NCI-H82 (cell line): ENCODE data around the gene MARK3.

Experiments used
- DNase-seq: peaks from one replicate; lab custom pipeline; 2025; lab: John Stamatoyannopoulos, UW

The MARK3 gene

DNA sequence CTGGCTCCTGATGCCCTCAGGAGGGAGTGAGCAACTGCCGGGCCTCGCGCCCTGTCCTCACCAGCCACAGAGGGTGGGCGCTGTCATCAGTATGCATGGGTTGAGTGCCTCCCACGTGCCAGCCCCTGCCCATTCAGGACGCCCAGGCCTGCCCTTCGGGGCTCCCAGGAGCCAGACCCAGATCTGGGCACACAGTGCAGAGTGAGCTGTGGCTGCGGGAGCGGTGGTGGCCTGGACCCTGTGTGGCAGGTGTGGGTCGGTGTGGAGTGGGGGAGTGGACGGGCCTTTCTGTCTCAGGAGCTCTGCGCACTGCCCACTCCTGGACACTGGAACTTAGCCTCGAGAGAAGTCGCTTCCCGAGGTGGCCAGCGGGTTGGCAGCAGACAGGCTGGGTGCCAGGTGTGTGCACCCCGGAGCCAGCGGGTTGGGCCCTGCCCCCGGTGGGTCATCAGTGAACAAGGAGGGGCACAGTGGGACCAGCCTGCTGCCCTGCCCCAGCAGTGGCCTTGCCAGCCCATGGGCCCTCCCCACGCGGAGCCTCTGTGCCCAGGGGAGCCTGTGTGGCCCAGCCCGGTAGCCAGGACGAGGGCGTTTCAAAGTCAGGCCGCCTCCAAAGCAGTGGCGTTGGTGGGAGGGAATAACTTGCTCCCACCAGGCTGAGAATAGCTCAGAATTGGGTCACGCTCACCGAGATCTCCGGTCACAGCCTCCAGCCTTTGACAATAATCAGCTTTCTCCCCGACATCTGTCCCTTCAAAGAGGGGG, 153.3 kb downstream of the MARK3 start:
- DNase-seq, result peak; percentile 68

DNA sequence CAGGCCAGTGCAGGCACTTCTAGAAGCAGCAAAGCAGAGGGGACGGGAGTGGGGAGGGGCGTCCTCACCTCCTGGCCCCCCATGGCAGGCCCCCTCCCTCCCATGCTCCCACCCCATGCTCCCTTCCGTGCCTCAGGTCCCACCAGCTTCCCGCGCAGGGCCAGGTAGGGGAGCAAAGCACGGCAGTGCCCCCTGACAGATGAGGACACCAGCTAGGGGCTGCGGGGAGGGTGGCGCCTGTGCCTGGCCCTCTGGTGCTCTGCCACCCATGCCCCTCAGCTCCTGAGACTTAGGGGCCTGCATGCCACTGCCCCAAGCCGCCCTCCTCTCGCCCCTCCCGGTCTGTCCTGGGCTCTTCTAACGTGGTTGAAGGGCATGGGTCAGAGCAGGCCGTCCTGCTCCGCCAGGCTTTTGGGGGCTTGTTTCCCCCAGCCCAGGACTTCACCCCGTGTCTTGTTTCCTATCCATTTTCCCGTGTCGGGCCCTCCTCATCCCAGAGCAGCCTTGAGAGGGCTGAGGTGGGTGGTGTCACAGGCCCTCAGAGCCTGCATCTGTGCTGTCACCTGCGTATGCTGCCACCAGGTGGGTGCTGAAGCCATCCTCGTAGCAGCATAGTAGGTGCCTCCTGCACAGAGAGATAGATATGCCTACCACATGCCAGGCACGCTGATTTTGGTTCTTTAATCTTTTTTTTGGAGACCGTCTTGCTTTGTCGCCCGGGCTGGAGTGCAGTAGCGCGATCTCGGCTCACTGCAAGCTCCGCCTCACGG, 154.0 kb downstream of the MARK3 start:
- DNase-seq, result peak; percentile 24

DNA sequence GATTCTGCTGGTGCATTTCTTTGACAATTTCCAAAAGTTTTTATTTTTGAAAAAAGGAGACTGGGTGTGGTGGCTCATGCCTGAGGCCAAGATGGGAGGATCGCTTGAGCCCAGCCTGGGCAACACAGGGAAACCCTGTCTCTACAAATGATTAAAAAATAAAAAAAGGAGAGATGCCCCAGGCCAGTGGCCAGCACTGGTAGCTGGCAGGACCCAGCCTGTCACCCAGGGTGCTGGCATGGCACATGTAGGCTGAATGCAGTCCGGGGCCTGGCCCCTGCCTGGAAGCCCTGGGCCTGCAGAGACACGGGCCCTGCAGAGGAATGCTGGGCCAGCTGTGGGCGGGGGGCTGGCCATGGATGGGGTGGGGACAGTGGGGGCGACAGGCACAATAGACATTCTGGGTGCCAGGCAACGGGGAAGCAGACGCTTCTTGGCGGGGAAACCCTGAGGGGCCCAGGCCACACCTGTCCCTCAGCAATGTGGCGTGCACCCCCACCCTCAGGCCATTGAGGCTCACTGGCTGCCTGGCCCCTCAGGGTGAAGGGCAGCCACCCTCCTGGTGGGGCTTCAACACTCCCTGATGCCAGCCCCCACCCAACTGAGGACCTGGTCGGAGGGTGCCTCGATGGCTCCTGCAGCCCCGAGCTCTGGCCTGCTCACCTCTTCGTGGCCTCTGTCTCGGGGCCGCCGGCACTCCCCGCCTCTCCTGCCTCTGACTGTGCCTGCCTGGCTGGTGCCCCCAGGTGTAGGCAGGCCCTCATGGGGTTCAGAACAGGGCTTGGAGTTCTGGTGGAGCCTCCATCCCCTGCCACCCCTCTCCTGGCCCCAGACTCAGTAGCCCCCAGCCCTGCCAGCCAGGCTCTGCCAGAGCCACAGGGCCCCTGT, 155.8 kb downstream of the MARK3 start:
- DNase-seq, result no peak

DNA sequence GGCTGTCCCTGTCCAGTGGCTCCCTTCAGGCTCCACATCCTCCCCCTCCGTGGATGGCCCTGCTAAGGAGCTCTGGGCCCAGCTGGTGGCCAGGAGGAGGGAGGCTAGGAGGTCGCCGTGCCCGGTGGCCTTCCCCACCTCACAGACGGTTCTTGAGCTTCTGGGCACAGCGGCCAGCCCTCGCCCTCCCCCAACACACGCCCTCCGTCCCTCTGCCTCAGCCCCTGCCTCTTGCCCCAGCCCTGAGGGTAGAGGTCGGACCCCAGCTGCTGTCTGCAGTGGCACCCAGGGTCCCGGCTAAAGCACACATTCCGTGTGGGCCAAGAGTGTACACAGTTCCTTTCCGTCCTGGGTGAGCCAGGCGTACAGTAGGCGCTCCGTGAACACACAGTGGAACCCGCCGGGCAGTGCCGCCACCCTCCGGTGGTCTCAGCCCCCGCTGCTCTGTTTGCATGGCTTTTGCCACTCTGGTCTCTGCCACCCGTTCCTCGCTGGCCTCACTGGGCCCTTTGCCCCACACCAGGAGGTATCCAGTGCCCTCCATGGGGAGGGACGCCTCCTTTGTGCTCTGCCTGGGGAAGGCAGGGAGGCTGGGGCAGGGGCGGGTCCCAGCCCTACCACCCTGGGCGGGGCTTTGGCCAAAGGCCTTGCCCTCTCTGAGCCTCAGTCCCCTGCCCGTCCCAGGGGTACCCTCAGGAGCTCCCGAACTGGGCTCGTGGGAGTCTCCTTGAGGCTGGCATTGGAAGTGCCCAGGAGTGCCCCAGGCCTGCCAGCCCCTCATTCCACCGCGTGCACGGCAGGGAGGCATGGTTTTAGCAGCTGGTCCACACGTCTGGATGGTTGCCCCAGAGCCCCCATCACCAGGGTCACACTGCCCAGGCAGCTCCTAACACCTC, 156.7 kb downstream of the MARK3 start:
- no peak for DNase-seq

DNA sequence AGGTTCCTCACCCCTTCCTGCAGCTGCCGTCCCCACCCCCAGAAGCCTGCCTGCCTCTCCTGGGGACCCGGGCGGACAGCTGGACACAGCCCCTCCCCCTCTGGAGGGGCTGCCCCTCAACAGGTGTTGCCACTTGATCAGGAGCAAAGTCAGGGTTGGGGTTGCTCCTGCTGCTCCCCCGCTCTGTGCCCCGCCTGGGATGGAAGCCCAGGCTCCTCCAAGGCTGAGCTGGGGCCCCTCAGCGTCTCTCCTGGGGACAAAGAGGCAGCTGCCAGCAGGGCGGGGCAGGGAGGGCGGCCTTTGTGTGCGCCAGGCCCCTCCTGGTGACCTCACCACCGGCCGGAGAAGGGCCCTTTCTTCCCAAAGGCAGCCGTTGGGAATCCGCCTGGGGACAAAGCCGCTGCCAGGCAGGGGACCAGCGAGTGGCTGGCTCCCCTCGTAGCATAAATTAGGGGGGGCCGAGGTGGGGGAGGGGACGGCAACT, 157.4 kb downstream of the MARK3 start:
- peak; percentile 26 for DNase-seq

DNA sequence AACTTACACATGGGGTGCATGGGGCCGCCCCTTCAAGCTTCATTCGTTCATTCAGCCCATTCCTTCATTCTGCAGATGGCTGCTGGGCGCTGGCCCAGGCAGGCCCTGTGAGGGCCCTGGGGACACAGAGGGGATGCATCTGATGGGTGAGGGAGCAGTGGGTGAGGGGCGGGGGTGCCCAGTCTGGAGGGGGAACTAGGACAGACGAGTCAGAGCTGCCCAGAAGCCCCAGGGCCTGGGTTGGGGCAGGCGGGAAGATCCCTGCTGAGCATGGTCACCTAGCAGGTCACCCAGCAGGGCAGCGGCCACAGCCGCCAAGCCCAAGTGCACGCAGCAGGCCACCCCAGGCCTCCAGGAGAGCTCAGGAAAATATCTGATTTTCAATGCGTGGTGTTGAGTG, 157.9 kb downstream of the MARK3 start:
- DNase-seq, result no peak

DNA sequence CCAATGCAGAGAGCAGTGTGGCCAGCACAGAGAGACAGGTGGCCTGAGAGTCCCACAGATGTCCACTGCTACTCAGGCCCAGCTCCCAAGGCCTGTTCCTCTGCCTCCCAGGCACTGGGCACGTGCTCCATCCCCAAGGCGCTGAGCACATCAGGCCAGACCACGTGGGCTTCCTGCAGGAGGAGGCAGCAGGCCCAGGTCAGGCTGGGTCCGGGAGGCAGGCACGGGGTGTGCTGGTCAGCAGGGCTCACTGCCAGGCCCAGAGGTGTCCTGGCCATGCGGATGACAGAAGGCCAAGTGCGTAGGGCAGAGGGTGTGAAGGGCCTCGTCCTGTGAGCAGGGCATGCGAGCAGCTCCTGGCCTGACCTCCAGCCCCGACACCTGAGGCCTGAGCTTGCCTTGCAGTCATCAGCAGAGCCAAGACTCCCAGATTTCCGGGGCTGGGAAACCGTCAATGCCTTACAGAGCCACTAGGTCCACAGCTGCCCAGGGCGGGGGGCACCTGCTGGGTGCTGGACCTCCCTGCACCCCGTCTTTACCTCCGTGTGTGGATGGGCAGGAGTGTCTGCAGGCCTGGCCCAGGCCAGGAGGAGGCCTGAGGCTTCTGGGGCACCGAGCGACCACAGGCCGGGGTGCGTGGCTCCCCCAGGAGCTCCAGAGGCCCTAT, 158.6 kb downstream of the MARK3 start:
- no peak for DNase-seq

DNA sequence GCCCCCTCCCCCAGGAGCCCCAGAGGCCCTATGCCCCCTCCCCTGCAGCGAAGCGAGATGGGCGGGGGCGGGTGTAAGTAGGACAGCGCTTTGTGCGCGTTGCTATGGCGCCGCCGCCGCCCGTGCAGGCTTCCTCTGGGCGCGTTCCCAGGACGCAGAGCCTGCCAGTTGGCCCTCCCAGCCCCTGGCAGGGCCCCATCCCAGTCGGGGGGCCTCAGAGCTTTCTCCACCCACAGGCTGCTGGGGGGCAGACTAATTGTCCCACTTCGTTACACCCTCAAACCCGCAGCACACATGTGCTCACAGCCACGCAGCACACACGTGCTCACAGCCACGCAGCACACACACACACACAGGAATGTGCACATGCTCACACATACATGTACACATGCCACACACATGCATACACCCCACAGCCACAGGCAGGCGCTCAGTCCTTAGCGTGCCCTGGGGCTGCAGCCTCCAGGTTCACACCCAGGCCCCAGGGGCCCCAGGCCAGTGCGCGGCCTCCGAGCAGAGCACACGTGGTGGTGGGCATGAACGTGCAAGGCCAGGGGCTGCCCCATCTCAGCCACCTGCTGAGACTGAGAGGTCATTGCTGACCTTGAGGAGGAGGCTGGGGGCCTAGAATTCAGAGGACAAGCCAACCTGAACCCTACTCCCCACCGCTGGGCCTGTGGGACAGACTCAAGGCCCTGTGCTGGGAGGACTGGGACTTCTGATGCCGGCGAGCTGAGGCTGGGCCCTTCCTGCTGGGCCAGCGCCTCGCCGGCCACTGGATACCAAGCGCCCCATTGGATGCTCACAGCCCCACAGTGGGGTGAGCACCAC, 159.4 kb downstream of the MARK3 start:
- no peak for DNase-seq

DNA sequence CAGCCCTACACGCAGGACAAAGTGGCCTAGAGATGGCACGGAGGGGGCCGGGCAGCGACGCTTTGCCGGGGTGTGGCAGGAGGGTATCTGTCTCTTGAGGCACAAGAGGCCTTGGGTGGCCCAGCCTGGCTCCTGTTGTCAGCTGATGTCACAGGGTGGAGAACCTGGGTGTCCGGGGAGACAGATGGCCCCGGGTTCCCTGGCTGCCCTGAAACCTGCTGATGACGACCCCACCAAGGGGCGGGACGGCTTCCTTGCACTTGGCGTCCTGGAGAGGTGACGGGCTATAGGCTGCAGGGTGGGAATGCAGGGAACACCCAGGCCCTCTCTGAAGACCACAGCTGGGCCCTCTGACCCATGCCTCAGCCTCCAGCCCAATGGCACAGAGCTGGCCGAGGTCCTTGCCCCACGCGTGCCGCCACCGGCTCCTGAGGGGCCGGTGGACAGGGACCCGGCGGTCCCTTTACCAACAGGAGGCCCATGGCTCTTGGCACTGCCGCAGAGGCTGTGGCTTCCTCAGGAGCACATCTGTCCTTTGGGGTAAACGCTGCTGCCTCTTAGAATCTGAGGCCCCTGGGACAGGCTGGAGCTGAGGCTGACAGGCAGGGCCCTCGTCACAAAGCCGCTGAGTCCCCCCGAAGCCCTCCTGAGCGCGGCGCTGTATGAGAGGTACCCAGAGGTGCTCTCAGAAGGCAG, 160.2 kb downstream of the MARK3 start:
- DNase-seq, result no peak

DNA sequence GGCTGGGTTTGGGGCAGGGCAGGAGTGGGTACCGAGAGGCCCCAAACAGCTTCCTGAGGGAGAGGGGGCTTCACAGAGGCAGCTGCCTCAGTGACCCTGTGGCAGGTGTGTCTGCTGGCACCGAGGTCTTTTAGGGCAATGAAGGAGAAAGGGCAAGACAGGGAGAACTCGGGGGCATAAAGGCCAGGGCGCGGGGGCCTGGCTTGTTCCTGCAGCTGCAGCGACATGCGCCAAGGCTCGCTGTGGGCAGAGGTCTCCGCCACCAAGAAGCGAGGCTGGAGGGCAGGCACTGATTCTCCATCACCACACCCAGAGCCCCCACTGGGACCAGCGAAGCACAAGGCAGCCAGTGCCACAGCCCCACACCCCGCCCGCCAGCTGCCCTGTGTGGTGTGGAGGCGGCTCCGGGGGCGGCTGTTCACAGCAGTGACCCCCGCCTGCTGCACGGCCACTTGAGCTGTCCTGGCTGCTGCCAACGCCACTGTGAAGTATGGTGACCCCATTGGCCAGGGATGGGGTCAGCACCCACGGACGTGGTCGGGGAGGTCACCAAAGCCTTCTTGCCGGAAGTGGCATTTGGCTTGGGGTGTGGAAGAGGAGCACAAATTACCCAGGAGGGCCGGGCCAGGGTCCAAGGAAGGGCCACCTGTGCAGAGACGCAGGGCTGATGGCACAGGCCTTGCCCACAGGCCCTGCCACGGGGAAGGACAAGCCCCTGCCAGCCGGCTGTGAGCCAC, 160.9 kb downstream of the MARK3 start:
- no peak for DNase-seq

DNA sequence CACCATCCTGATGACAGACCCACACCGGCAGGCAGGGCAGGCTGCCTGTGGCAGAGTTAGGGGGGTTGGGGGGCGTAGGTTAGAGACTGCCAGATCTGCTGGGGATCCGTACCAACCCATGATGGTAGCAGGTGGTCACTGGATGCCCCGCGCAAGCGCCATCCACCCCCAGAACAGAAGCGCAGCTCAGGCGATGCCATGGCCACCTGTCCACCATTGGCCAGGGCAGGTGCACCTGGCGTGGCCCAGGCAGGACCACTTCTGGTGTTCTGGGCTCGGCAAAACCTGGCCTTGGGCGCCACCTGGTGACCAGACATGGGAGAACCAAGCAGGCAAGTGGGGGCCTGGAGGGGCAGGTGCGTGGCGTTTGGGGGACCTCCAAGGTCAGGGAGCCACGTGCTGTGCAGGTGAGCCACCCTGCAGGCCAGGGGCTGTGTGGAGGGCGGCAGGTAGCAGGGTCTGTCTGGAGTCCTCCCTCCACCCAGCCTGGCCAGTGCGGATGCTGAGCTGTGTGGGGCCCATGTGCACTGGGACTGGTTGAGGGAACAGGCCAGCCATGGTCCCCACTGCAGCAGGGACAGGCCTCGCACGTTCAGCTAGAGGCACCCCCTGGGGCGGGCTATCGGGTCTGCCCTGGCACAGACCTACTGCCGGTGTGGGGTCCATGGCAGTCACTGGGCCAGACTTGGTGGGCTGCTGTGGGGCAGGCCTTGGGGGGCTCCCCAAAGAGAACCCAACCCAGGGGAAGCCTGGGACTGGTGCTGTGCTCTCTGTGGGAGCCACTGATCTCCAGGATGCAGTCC, 161.6 kb downstream of the MARK3 start:
- peak; percentile 73 for DNase-seq

DNA sequence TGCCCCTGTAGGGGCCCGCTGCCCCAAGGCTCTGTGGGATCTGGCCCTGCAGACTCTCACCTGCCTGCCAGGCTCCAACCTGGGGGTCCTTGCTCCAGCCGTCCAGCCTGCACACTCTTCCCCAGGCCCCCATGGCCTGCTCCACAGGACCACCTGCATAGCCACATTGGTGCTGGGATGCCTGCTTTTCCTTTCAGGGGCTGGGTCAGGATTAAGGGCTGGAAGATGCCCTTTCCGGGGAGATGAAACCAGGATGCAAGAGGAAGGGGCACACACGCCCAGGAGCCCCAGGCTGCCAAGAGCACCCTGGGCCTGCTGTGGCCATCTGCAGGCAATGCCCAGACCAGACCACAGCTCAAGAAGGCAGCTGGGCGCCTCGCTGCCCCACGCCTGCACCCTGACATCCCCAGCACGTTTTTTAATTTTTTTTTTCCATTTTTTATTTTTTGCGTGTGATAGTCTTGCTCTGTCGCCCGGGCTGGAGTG, 162.3 kb downstream of the MARK3 start:
- DNase-seq, result no peak

DNA sequence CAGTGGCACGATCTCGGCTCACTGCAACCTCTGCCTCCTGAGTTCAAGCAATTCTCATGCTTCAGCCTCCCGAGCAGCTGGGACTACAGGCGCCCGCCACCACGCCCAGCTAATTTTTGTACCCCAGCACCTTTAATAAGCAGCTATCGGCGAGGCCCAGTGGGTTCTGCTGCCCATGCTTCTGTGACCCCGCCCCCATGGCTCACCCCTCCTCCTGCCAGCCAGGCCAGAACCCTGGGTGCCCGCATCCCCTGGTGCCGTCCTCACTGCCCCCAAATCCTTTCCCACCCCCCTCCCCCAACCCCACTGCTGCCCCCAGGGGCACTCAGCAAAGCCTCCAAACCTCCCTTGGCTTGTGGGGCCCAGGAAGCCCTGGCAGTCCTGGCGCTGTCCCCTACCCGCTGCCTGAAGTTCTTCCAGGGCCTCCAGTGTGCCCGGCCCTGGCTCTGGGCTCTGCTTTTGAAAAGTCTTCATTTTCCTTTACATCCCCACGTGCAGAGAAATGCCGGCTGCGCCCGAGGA, 162.8 kb downstream of the MARK3 start:
- DNase-seq, result no peak

DNA sequence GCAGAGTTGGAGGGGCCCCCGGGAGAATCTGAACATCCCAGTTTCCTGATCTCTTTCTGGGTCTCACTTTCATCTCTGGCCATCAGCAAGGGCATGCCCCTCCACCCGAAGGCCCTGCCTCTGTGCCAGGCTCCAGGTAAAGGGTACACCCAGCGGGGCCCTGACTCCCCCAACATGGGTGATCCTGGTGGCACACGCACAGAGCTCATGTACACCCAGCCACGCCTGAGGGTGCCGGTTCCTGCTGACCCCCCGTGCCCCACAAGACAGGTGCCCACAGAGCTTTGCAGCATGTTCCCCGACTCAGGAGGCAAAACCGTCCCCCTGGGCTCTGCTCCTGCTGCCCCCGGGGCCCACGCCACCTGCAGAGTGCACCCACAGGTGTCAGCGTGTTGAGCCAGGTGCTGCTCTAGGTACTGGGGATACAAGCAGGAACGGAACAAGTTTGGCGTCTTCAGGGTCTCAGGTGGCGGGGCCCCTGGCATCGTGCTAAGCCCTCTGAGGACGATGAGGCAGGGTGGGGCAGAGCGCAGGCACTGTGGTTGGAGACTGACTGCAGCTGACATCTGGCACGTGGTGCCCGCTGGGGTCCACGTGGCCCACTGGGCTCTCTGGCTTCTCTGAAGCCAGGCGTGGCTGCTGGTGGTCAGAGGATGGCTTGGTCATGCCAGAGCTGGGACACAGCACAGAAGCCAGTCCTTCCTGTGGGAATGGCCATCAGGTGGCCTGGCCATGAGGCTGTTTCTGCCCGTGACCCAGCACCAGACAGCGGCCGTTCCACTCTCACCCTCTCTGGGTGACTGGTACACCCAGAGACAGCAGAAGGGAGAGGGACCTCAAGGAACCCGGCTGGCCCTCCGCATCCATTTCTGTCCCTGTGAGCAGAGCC, 163.5 kb downstream of the MARK3 start:
- no peak for DNase-seq

DNA sequence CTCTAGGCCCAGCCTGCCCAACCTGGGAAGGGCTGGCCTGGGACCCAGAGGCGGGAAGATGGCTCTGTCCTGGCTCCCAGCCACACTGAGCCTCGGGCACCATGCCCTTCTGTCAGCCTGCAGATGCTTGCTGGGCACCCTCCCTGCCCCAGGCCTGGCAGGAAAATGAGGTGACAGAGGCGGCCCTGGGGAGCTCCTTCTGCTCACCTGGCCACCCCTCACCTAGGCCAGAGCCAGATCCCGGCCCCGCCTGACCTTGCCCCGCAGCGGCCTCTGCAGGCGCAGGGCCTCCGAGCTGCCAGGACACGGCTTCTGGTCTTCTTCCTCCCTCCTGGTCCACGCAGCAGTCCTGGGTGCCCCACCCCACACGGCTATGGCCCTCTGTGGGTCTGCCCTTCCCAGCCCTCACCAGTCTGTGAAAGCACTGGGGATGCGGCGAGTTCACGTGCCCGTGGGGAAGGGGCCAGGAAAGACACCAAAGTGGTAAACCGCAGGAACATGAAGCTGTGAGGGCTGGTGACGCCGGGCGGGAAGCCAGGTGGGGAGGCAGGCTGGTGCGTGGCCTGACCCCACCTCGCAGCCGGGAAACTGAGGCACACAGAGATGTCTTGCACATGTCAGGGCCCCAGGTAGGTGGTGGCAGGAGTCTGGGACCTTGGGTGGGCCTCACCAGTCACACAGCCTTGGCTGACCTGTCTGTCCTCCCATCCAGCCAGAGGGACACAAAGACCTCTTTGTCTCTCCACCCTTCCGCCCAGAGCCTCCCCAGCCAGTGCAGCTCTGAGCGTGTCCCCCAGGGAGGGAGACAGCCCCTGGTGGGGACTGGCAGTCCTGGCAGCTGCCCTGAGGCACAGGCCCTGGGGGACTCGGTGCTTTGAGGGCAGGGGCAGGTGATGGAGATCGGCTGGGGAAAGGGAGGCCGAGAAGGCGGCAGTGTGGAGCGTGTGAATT, 164.4 kb downstream of the MARK3 start:
- DNase-seq, result no peak
